ENCODE measurements around the gene PAQR5.

DNA sequence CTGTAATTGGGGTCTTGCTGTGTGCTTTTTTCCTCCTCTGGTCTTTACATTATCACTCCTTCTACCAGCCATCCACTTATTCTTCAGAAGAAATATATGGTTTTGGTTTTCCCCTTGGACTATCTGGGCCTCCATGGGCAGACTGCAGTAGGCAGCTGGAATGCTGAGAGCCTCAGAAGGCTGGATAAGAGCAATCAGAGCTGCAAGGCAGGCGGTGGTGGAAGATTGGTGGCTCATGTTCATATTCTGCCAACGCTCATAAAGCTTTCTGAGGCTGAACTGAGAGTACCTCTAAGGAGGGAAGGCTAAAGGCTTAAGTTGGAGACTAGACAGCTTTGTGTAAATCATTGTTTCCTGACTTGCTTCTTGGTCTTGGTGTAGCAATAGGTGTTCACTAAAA lies 148.2 kb downstream of the PAQR5 start:
- TF ChIP-seq, protein P1, sequence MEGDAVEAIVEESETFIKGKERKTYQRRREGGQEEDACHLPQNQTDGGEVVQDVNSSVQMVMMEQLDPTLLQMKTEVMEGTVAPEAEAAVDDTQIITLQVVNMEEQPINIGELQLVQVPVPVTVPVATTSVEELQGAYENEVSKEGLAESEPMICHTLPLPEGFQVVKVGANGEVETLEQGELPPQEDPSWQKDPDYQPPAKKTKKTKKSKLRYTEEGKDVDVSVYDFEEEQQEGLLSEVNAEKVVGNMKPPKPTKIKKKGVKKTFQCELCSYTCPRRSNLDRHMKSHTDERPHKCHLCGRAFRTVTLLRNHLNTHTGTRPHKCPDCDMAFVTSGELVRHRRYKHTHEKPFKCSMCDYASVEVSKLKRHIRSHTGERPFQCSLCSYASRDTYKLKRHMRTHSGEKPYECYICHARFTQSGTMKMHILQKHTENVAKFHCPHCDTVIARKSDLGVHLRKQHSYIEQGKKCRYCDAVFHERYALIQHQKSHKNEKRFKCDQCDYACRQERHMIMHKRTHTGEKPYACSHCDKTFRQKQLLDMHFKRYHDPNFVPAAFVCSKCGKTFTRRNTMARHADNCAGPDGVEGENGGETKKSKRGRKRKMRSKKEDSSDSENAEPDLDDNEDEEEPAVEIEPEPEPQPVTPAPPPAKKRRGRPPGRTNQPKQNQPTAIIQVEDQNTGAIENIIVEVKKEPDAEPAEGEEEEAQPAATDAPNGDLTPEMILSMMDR (IDR thresholded peaks at IDR 0.05; ENCODE audit: low read depth, low read length), result no peak
- TF ChIP-seq POLR2A (IDR thresholded peaks at IDR 0.05; ENCODE audit: extremely low read depth, insufficient read length), result no peak
- TF ChIP-seq, protein P2, sequence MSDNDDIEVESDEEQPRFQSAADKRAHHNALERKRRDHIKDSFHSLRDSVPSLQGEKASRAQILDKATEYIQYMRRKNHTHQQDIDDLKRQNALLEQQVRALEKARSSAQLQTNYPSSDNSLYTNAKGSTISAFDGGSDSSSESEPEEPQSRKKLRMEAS (IDR thresholded peaks at IDR 0.05; ENCODE audit: low read depth, low read length), result no peak
- TF ChIP-seq MYC (IDR thresholded peaks at IDR 0.05; ENCODE audit: low read depth, low read length), result no peak

Measured in NB4 (cell line).